GM15510 (cell line): ENCODE data around the gene ANKRD13B.

Source experiments
- POLR2A ChIP-seq: IDR thresholded peaks from 3 replicates; pipeline ENCODE4 v1.6.1; 2011; ENCODE audit warnings: borderline replicate concordance; ENCODE audit not compliant: insufficient read length; ENCODE audit errors: extremely low read depth

ANKRD13B gene

GRCh38 chr17:29592850-29593551 is at the start of gene ANKRD13B:
Gene ANKRD13B (plus strand): TSS chr17:29593132. CDS start chr17:29593622, 490 bp downstream.
- TF ChIP-seq POLR2A = peak; percentile 37

- no peak for TF ChIP-seq POLR2A
Observed at GRCh38 chr17:29544066-29544465, 48.9 kb upstream of the ANKRD13B start.

GRCh38 chr17:29546085-29546484 is 46.8 kb upstream of the ANKRD13B start:
- TF ChIP-seq POLR2A = no peak

- TF ChIP-seq POLR2A = no peak
Observed at GRCh38 chr17:29546830-29547229, 46.1 kb upstream of the ANKRD13B start.

GRCh38 chr17:29549177-29549923 is 43.6 kb upstream of the ANKRD13B start:
- TF ChIP-seq POLR2A = no peak

GRCh38 chr17:29555840-29556239 is 37.1 kb upstream of the ANKRD13B start:
- TF ChIP-seq POLR2A = no peak

- no peak for TF ChIP-seq POLR2A
Observed at GRCh38 chr17:29557085-29557738, 35.7 kb upstream of the ANKRD13B start.

- TF ChIP-seq POLR2A = no peak
Observed at GRCh38 chr17:29557739-29558116, 35.2 kb upstream of the ANKRD13B start.

- no peak for TF ChIP-seq POLR2A
Observed at GRCh38 chr17:29559640-29560039, 33.3 kb upstream of the ANKRD13B start.

GRCh38 chr17:29560316-29560715 is 32.6 kb upstream of the ANKRD13B start:
- TF ChIP-seq POLR2A = no peak

GRCh38 chr17:29561554-29562517 is 31.1 kb upstream of the ANKRD13B start:
- no peak for TF ChIP-seq POLR2A

- no peak for TF ChIP-seq POLR2A
Observed at GRCh38 chr17:29562615-29563014, 30.3 kb upstream of the ANKRD13B start.

- TF ChIP-seq POLR2A = no peak
Observed at GRCh38 chr17:29563816-29564215, 29.1 kb upstream of the ANKRD13B start.
